Measurements from ENCODE around the gene HNRNPL.

GRCh38 chr19:38813323-38813722 lies 36.5 kb downstream of the HNRNPL start:
- TF ChIP-seq POLR2A (IDR thresholded peaks at IDR 0.05) (no peak), CTCF (IDR thresholded peaks at IDR 0.05) (no peak)
